HEK293 (cell line): ENCODE results near the gene ZNF396.

Experiments
- CTCF ChIA-PET: fragments of 350-600 bp; formaldehyde crosslinking; extraction: SDS; loops from one replicate; lab custom pipeline; 2021; ENCODE audit warnings: antibody characterized with exemption; lab: Yijun Ruan, JAX
- POLR2A ChIA-PET: fragments of 300-600 bp; formaldehyde crosslinking; extraction: SDS; loops from one replicate; lab custom pipeline; 2020; ENCODE audit warnings: antibody characterized with exemption, inconsistent platforms; lab: Yijun Ruan, JAX
- H3K27ac ChIP-seq: fragments of 200-500 bp; sonication (Bioruptor generic); 2 replicates; pipeline ENCODE4 v1.5.1; 2014; ENCODE audit warnings: low read depth, low read length, control low read depth, inconsistent platforms; ENCODE audit errors: extremely low read depth
- H3K36me3 ChIP-seq, 2 experiments: fragments of 200-500 bp in 1 of 2; sonication (Bioruptor generic) in 1 of 2; 1 replicate in 1 of 2; 2 replicates in 1 of 2; pipeline ENCODE4 v1.5.1; 2014 to 2017; ENCODE audit warnings: inconsistent platforms in 2 of 2, low read length in 2 of 2; ENCODE audit not compliant: control insufficient read depth in 2 of 2, insufficient read depth in 1 of 2
- H3K4me1 ChIP-seq: fragments of 200-500 bp; sonication (Bioruptor generic); 2 replicates; pipeline ENCODE4 v1.5.1; 2014; ENCODE audit warnings: mild to moderate bottlenecking, low read length, inconsistent platforms; ENCODE audit not compliant: control insufficient read depth, insufficient read depth
- H3K4me3 ChIP-seq: 2 replicates; pipeline ENCODE4 v1.5.1; 2011; ENCODE audit warnings: low read depth, mild to moderate bottlenecking, control low read depth, low read length, moderate library complexity
- H3K9me3 ChIP-seq: fragments of 200-500 bp; sonication (Bioruptor generic); 2 replicates; pipeline ENCODE4 v1.5.1; 2014; ENCODE audit warnings: low read depth, low read length, inconsistent platforms; ENCODE audit not compliant: control insufficient read depth, insufficient read depth
- GLI4 ChIP-seq: fragments of 450-650 bp; formaldehyde crosslinking; IDR thresholded peaks from 2 replicates; pipeline ENCODE4 v1.5.1; 2016; ENCODE audit warnings: missing biosample characterization, missing genetic modification characterization
- TRIM28 ChIP-seq: IDR thresholded peaks from 2 replicates; pipeline ENCODE4 v1.6.1; 2011; ENCODE audit warnings: low read length, control low read depth, borderline replicate concordance
- ZFP41 ChIP-seq: fragments of 450-650 bp; formaldehyde crosslinking; IDR thresholded peaks from 2 replicates; pipeline ENCODE4 v1.5.1; 2016; ENCODE audit warnings: missing biosample characterization, missing genetic modification characterization, borderline replicate concordance
- ZFP69B ChIP-seq: fragments of 450-650 bp; formaldehyde crosslinking; IDR thresholded peaks from 2 replicates; pipeline ENCODE4 v1.5.1; 2016; ENCODE audit warnings: missing biosample characterization, missing genetic modification characterization
- ZIC2 ChIP-seq: fragments of 450-650 bp; formaldehyde crosslinking; IDR thresholded peaks from 2 replicates; pipeline ENCODE4 v1.5.1; 2016; ENCODE audit warnings: missing biosample characterization, missing genetic modification characterization
- ZNF157 ChIP-seq: fragments of 450-650 bp; formaldehyde crosslinking; IDR thresholded peaks from 2 replicates; pipeline ENCODE4 v1.5.1; 2016; ENCODE audit warnings: missing biosample characterization, missing genetic modification characterization
- ZNF266 ChIP-seq: fragments of 450-650 bp; formaldehyde crosslinking; IDR thresholded peaks from 2 replicates; pipeline ENCODE4 v1.5.1; 2016; ENCODE audit warnings: missing biosample characterization, missing genetic modification characterization, low read depth
- ZNF354C ChIP-seq: fragments of 450-650 bp; formaldehyde crosslinking; IDR thresholded peaks from 2 replicates; pipeline ENCODE4 v1.5.1; 2016; ENCODE audit warnings: missing biosample characterization, missing genetic modification characterization, low read depth, borderline replicate concordance
- ZNF391 ChIP-seq: fragments of 450-650 bp; formaldehyde crosslinking; IDR thresholded peaks from 2 replicates; pipeline ENCODE4 v1.5.1; 2016; ENCODE audit warnings: low read depth, missing biosample characterization, missing genetic modification characterization, borderline replicate concordance
- ZNF473 ChIP-seq: fragments of 450-650 bp; formaldehyde crosslinking; IDR thresholded peaks from 2 replicates; pipeline ENCODE4 v1.5.1; 2017; ENCODE audit warnings: missing biosample characterization, missing genetic modification characterization
- ZNF701 ChIP-seq: fragments of 450-650 bp; formaldehyde crosslinking; IDR thresholded peaks from 2 replicates; pipeline ENCODE4 v1.5.1; 2016; ENCODE audit warnings: missing biosample characterization, missing genetic modification characterization
- ZNF747 ChIP-seq: fragments of 450-650 bp; formaldehyde crosslinking; IDR thresholded peaks from 2 replicates; pipeline ENCODE4 v1.5.1; 2016; ENCODE audit warnings: missing biosample characterization, missing genetic modification characterization
- ZNF791 ChIP-seq: fragments of 450-650 bp; formaldehyde crosslinking; IDR thresholded peaks from 2 replicates; pipeline ENCODE4 v1.5.1; 2016; ENCODE audit warnings: missing biosample characterization, missing genetic modification characterization
- ZSCAN30 ChIP-seq: fragments of 450-650 bp; IDR thresholded peaks from 2 replicates; pipeline ENCODE4 v1.5.1; 2018; ENCODE audit warnings: missing biosample characterization, mild to moderate bottlenecking, missing genetic modification characterization, moderate library complexity
- TF ChIP-seq, protein P1 (sequence below): fragments of 450-650 bp; IDR thresholded peaks from 2 replicates; pipeline ENCODE4 v1.5.1; 2018; ENCODE audit warnings: missing biosample characterization, missing genetic modification characterization
- TF ChIP-seq, protein P2 (sequence below): fragments of 450-650 bp; formaldehyde crosslinking; IDR thresholded peaks from 2 replicates; pipeline ENCODE4 v1.5.1; 2016; ENCODE audit warnings: missing biosample characterization, missing genetic modification characterization
- TF ChIP-seq, protein P3 (sequence below): fragments of 450-650 bp; formaldehyde crosslinking; IDR thresholded peaks from 2 replicates; pipeline ENCODE4 v1.5.1; 2017; ENCODE audit warnings: missing biosample characterization, missing genetic modification characterization
- TF ChIP-seq, protein P4 (sequence below): fragments of 450-650 bp; formaldehyde crosslinking; IDR thresholded peaks from 2 replicates; pipeline ENCODE4 v1.5.1; 2017; ENCODE audit warnings: missing biosample characterization, missing genetic modification characterization
- TF ChIP-seq, protein P5 (sequence below): fragments of 450-650 bp; formaldehyde crosslinking; IDR thresholded peaks from 2 replicates; pipeline ENCODE4 v1.5.1; 2017; ENCODE audit warnings: missing biosample characterization, missing genetic modification characterization

The ZNF396 gene

DNA sequence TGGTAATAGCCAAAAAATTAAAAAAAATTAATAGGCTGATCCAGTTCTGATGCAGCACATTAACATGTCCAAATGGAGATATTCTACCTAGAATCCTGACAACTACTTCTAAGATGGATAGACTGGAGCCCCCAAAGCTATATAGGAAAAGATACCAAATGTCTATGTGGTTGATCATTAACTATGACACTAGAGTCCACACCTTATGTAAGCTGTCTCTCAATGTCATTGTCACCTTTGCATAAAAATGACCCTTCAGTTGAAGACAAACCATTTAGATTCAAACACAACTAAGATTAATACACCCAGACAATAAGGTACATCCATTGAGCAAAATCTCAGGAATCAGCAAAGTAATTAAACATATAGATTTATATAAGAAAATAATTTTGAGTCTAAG lies 14.6 kb downstream of the ZNF396 start:
- no peak overlapping the region for H3K27ac ChIP-seq
- no peaks in the 10 kb centered on the region for H3K36me3 ChIP-seq
- ChIA-PET CTCF (interaction anchor here (1.5 kb wide), 1 partner anchor 24 kb away, joined by 7 read pairs; no protein-coding TSS in a partner anchor), POLR2A (interaction anchor here (0.5 kb wide), 1 partner anchor 133 kb away, joined by 7 read pairs; no protein-coding TSS in a partner anchor)
- H3K9me3 ChIP-seq = no peaks in the 10 kb centered on the region
- no peaks in the 10 kb centered on the region for H3K4me1 ChIP-seq
- no peak overlapping the region for H3K4me3 ChIP-seq
- TF ChIP-seq TRIM28 (no peak), ZNF747 (no peak), GLI4 (tag by site-specific recombination) (no peak), ZNF701 (tag by site-specific recombination) (no peak), ZNF791 (tag by site-specific recombination) (no peak), ZNF473 (tag by site-specific recombination) (no peak), ZFP69B (no peak), ZNF266 (tag by site-specific recombination) (no peak), ZNF157 (no peak), ZNF391 (no peak), ZFP41 (tag by site-specific recombination) (no peak), ZNF354C (tag by site-specific recombination) (no peak), ZIC2 (tag by site-specific recombination) (no peak), ZSCAN30 (no peak)
- TF ChIP-seq, protein P1, sequence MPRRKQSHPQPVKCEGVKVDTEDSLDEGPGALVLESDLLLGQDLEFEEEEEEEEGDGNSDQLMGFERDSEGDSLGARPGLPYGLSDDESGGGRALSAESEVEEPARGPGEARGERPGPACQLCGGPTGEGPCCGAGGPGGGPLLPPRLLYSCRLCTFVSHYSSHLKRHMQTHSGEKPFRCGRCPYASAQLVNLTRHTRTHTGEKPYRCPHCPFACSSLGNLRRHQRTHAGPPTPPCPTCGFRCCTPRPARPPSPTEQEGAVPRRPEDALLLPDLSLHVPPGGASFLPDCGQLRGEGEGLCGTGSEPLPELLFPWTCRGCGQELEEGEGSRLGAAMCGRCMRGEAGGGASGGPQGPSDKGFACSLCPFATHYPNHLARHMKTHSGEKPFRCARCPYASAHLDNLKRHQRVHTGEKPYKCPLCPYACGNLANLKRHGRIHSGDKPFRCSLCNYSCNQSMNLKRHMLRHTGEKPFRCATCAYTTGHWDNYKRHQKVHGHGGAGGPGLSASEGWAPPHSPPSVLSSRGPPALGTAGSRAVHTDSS (tag by site-specific recombination) = no peak
- TF ChIP-seq, protein P2, sequence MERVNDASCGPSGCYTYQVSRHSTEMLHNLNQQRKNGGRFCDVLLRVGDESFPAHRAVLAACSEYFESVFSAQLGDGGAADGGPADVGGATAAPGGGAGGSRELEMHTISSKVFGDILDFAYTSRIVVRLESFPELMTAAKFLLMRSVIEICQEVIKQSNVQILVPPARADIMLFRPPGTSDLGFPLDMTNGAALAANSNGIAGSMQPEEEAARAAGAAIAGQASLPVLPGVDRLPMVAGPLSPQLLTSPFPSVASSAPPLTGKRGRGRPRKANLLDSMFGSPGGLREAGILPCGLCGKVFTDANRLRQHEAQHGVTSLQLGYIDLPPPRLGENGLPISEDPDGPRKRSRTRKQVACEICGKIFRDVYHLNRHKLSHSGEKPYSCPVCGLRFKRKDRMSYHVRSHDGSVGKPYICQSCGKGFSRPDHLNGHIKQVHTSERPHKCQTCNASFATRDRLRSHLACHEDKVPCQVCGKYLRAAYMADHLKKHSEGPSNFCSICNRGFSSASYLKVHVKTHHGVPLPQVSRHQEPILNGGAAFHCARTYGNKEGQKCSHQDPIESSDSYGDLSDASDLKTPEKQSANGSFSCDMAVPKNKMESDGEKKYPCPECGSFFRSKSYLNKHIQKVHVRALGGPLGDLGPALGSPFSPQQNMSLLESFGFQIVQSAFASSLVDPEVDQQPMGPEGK (tag by site-specific recombination) = no peak
- TF ChIP-seq, protein P3, sequence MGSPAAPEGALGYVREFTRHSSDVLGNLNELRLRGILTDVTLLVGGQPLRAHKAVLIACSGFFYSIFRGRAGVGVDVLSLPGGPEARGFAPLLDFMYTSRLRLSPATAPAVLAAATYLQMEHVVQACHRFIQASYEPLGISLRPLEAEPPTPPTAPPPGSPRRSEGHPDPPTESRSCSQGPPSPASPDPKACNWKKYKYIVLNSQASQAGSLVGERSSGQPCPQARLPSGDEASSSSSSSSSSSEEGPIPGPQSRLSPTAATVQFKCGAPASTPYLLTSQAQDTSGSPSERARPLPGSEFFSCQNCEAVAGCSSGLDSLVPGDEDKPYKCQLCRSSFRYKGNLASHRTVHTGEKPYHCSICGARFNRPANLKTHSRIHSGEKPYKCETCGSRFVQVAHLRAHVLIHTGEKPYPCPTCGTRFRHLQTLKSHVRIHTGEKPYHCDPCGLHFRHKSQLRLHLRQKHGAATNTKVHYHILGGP (tag by site-specific recombination) = no peak
- TF ChIP-seq, protein P4, sequence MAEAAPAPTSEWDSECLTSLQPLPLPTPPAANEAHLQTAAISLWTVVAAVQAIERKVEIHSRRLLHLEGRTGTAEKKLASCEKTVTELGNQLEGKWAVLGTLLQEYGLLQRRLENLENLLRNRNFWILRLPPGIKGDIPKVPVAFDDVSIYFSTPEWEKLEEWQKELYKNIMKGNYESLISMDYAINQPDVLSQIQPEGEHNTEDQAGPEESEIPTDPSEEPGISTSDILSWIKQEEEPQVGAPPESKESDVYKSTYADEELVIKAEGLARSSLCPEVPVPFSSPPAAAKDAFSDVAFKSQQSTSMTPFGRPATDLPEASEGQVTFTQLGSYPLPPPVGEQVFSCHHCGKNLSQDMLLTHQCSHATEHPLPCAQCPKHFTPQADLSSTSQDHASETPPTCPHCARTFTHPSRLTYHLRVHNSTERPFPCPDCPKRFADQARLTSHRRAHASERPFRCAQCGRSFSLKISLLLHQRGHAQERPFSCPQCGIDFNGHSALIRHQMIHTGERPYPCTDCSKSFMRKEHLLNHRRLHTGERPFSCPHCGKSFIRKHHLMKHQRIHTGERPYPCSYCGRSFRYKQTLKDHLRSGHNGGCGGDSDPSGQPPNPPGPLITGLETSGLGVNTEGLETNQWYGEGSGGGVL (tag by site-specific recombination) = no peak
- TF ChIP-seq, protein P5, sequence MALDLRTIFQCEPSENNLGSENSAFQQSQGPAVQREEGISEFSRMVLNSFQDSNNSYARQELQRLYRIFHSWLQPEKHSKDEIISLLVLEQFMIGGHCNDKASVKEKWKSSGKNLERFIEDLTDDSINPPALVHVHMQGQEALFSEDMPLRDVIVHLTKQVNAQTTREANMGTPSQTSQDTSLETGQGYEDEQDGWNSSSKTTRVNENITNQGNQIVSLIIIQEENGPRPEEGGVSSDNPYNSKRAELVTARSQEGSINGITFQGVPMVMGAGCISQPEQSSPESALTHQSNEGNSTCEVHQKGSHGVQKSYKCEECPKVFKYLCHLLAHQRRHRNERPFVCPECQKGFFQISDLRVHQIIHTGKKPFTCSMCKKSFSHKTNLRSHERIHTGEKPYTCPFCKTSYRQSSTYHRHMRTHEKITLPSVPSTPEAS = no peak
- TF ChIP-seq, all 188 proteins: peak for 0
